LHCN-M2 (cell line): ENCODE results near the gene POTEJ. TPM values are rescaled to one million over a fixed set of nuclear protein-coding genes. Genes with fewer than 3 reads are reported as not detected.
"Not testable (repeated sequence)": the region's sequence is repeated elsewhere in the genome, so short reads cannot be mapped to it uniquely, and the experiment has no call there.

ENCODE experiments used
- DNase-seq: peaks from one replicate; pipeline ENCODE4 v3.0.0-alpha.2; 2012; ENCODE audit warnings: low read depth
- polyA plus RNA-seq: library from polyadenylated mRNA; unstranded; fragments of >200 nt; gene quantifications from one replicate; pipeline ENCODE4 v1.2.1, GENCODE V29; 2012; ENCODE audit warnings: missing spikeins
- total RNA-seq: library from RNA; depleted of rRNA; stranded (reverse); fragments of >200 nt; gene quantifications from 2 replicates; pipeline ENCODE4 v1.2.3, GENCODE V29; 2014; rRNA removed

The POTEJ gene
- total RNA-seq = not detected in 2 replicates
- polyA plus RNA-seq = 0.22 TPM

DNA sequence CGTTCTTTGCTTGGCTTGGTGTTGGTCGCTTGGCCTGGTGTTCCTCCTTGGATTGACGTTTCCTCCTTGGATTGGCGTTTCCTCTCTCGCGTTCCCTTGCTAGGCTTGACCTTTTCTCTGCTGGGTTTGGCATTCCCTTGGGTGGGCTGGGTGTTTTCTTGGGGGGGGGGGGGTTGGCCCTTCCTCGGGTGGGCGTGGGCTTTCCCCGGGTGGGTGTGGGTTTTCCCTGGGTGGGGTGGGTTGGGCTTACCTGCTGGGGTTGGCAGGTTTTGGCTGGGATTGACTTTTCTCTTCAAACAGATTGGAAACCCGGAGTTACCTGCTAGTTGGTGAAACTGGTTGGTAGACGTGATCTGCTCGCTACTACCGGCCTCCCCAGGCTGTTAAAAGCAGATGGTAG lies at the start of gene POTEJ:
Gene POTEJ, plus strand, starts transcription at position 301 of the 400 bp plus-strand sequence. Its CDS starts 93 bp downstream, at position 394.
- not testable (repeated sequence) for DNase-seq

DNA sequence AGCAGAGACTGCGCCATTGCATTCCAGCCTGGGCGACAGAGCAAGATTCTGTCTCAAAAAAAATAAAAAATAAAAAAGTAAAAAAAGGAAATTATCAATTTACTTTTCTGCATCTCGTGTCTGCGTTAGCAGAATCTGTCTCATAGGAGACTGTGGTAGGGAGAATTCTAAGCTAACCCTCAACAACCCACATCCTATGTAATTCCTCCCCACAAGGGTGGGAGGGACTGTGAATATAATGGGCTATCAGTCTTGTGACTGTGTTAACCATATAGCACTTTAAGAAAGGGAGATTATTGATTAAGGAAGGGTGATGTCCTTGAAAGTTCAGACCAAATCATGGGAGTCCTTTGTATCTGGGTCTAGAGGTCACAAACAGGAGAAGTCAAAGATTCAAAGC lies 45.1 kb upstream of the POTEJ start:
- not testable (repeated sequence) for DNase-seq

DNA sequence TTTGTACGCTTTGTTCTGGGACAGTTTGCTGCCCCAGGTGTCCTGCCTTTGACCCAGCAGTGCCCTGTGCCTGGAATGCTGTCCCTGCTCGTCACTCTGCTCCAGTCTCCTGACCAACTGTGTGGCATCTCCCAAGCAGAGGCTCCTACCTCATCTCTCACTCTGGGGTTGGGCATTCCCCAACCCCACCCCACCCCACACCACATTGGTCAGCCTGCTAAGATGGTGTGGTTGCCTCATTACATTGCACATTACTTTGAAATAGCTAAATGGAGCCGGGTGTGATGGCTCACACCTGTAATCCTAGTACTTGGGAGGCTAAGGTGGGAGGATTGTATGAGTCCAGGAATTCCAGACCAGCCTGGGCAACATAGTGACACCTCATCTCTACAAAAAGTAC lies 39.3 kb upstream of the POTEJ start:
- DNase-seq = not testable (repeated sequence)

DNA sequence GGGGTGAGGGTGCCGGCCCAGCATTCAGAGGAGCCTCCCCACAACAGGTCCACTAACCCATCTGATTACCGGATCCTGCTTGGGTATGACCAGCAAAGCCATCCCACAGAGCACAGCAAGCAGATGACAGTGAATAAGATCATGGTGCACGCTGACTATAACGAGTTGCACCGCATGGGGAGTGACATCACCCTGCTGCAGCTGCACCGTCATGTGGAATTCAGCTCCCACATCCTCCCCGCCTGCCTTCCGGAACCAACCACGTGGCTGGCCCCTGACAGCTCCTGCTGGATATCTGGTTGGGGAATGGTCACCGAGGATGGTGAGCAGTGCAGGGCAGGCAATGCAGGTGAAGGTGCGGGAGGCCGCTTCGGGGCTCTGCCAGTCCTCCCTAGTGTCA lies 37.0 kb upstream of the POTEJ start:
- DNase-seq = not testable (repeated sequence)

DNA sequence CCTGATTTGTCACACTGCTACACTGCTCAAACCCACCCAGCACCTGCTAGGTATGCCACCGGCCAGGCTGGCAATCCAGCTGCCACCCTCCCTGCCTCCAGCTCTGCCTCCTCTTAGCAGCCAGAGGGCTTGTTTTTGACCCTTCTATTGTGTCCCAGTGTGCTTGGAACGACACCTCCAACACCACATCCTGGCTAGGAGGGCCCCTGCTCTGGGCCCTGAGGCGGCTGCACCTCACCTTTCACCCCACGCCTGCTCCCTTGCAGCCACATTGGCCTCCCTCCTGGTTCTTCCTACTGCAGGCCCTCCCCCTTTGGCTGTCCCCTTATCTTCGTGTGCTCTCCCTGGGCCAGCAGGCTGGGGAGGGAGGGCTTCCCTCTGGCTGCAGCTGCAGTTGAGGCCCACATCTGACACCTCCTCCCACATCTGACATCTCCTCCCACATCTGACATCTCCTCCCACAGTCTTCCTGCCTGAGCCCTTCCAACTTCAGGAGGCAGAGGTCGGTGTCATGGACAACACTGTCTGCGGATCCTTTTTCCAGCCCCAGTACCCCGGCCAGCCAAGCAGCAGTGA lies 34.9 kb upstream of the POTEJ start:
- DNase-seq = not testable (repeated sequence)

DNA sequence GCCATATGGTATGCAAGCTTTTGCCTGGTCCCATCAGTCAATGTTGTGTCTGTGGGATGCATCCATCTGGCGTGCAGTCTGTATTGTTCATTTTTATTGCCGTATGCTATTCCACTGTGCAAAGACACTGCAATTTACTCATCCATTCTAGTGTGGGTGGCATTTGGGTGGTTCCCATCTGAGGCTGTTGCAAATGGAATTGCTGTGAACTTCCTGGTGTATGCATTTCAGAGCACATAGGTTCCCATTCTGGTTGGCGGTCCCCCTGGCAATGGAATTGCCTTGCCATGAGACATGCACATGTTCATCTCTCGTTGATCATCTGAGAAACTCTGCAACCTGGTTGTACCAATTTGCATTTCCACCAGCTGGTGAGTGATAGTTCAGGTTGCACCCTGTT lies 33.7 kb upstream of the POTEJ start:
- not testable (repeated sequence) for DNase-seq

DNA sequence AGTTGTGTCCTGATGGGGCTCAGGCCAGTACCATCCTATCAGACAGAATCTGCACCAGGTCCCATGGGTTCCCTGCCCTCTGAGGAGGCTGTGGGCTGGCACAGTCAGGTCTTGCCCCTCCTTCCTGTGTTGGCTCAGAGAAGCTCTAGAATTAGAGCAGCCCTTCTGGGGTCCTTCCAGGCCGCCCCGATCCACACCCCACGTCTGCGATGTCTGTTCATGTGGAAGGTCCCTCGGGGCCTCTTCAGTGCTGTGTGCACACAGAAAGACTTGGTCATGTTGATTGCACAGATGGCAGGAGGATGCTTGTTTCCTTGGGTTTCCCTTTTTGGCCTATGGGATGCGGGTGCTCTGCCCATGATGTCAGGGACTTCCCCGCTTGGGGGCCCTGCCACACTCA lies 32.1 kb upstream of the POTEJ start:
- DNase-seq = not testable (repeated sequence)

DNA sequence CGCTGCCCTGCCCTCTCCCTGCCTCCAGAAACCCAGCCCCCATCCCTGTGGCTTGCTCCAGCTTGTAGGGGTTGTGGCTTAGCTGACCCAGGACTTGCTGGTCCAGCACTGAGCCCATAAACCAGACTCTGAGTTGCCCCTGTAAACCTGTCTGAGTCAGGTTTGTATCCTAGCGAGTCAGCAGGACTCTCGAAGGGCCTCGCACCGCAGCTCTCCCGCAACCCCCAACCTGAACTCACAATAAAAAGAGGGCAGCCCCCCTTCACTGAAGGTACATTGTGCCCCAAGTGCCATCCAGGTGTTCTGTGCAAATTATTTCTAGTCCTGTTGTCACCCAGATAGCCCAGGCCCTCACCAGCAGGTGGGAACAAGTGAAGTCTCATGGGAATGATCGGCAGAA lies 29.7 kb upstream of the POTEJ start:
- DNase-seq = not testable (repeated sequence)

DNA sequence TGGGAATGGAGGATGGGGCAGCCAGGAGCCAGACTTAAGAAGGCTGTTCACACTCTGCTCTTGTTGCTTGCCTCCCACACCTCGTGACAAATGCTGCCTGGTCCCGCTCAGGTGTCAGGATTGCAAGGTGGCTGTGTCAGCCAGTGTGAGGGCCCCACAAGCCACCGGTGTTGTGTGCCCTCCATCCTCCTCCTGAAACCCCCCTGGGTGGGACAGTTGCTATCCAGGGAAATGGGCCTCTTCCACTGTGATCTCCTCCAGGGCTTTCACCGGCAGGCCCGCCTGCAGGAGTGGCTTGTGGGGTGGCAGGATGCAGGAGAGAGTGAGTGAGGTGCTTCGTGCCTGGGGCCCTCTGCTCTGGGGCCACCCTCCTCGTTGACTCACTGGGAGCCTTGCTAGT lies 28.3 kb upstream of the POTEJ start:
- not testable (repeated sequence) for DNase-seq

DNA sequence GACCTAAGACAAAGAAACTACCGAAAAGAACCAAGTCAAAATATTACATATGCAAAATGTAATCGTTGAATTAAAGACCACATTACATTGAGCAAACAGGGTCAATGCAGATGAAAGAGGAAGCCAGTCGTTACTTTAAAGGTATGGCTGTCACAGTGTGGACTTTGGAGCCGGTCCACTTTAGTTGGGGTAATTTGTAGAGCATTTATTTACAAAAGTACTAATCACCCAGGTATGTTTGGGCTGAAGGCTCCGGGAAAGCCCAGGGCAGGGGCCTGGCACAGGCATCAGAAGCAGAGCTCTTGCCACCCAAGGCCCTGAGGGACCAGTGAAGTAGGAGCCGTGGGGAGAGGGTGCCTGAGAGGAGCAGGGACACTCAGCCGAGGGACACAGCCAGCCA lies 27.7 kb upstream of the POTEJ start:
- not testable (repeated sequence) for DNase-seq

DNA sequence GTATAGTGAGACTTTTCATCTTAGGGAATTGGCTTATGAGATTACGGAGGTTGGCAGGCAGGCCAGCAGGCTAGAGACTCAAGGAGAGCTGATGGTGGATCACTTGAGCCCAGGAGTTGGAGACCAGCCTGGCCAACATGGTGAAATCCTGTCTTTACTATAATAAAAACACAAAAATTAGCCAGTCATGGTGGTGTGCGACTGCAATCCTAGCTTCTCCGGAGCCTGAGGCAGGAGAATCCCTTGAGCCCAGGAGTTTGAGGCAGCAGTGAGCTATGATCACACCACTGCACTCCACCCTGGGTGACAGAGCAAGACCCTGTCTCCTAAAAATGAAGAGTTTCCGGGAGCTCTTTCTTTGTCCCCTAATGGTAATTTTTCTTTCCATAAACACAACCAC lies 26.5 kb upstream of the POTEJ start:
- DNase-seq = not testable (repeated sequence)

DNA sequence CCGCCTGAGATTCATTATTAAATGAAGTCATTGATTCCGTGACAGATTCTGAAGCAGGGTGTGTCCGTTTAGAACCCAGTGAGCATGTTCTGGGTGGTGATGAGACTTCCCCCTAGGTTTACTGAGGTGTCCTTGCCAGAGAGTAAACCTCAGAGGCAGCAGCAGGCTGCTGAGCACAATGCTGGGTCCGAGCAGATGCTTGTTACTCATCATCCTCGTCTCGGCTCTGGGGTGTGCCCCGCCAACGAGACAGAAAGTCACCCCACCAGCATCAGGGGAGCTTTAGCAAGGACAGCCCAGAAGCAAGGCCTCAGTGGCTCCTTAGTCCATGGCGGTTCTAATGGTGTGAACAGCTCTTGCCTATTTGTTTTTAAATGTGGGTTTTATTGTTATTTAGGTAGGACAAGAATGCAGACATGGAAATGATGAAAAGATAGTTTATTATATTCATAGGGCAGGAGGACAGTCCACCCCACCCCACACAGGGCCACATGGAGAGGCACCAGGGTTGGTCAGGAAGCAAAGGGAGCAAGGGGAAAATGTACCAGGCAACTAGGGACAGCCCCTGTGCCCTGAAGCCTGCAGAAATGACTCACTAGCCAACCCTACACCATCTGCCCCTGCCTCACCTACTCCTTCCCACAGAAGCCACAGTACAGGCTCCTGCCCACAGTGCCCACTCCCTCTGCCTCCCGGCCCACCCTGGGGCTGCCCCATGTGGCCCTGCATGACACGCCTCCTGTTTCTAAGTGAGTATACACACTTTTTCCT lies 22.4 kb upstream of the POTEJ start:
- DNase-seq = not testable (repeated sequence)

DNA sequence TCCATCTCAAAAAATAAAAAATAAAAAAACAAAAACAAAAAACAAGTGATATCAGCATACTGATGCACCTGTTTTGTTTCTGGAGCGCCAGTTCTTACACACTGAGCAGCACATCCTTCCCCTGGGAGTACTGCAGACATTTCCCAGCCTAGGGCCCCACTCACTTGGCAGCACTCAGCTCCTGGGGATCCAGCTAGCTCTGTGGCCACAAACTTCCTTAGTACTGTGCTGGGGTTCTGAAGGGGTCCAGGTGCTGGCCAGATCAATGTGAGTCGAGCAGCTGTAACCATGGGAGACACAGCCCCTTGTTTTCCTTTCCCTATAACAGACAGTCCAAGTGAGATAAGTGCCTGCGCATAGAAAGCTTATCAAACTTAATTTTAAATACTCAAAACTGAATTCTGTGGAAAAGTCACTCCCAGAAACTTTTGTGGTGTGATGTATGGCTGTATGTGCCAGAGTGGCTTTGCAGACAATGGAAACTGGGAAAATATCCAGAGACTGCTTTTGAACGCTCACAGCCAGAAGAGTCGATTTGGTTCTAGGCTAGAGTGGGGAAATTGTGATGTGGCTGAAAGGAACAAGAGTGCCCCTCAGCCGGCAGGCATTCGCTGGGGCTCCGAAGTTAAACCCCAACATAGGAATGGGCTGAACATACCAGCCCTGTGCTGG lies 20.9 kb upstream of the POTEJ start:
- DNase-seq = not testable (repeated sequence)

DNA sequence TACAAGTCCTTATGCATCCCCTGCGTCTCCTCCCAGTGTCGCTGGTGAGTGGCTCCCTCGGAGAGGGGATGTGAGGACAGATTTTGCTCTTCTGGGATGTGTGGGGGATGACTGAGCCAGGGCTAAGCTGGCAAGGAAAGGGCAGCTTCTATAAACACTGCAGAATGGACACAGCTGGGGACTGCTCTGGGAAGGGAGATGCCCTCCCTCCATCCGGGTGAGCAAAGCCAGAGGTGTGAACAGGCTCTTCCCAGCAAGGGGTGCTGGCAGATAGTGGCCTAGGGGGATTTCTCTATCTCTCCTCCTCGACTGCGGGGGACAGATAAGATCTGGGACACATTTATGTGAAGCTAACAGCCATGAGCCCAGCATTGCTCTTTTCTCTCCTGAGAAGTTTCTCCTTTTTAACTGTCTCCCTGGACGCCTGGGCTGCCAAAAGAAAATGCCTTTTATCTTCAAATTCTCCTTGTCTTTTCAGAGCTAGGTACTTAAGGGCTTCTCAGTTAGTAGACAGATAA lies 20.3 kb upstream of the POTEJ start:
- not testable (repeated sequence) for DNase-seq

DNA sequence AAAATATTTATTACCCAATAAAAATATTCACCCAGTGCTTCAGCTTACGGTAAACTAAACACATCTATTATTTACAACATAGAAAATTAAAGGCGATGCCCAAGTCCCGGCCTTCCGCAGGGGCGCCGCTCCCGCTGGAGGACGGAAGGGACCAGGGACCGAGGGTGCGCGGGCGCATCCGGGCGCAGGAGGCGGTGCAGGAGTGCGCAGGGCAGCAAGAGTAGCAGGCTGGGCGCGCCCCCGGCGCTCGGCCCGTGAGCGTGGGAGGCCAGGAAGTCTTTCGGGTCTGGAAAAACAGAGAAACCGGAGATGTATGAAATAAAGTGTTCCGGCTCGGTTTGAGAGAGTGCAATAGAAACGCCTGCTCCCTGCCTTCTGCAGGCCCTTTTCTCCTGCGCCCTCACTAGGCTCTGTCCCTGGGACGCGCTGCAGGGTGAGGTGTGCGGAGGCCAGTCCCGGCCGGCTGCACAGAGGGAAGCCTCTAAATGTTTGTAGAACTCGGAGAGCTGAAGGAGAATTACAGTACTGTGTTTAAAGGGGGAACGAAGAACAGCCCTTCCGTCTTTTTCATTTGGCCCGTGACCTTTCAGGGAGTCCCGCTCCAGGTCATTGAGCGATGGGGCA lies 18.3 kb upstream of the POTEJ start:
- DNase-seq = not testable (repeated sequence)

DNA sequence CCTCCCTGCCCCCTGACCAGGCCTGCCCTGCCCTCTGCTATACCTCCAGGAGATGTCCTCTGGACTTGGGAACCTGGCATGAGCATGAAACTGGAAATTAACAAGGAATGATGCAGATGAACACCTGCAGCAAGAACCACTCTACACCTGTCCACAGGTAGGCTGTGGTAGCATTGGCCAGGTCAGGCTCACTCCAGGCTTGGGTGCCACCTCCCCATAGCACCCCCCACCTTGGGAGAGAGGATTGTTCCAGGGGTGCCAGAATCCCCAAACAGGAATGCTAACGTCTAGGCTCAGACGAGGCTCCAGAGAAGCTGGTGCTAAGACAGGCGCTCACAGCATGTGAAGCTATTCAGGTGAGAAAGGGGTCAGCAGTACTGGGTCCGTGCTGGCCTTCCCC lies 17.2 kb upstream of the POTEJ start:
- not testable (repeated sequence) for DNase-seq

DNA sequence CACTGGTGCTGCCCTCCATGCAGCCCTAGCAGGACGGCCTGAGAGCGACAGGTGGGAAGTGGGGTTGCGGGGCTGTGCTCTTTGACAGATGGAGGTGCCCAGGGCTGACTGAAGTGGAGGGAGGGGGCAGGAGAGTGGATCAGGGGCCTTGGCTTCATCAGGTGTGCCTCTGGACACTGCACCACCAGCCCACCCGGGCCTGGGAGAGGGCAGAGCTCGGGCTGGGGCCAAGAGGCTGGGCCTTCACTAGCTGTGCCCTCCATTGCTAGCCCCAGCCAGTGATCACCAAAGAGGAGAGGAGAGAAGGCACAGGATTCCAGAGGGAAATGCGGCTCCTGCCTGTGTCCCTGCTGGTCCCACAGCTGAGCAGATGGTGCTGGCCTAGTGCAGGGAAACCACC lies 14.5 kb upstream of the POTEJ start:
- DNase-seq = not testable (repeated sequence)

DNA sequence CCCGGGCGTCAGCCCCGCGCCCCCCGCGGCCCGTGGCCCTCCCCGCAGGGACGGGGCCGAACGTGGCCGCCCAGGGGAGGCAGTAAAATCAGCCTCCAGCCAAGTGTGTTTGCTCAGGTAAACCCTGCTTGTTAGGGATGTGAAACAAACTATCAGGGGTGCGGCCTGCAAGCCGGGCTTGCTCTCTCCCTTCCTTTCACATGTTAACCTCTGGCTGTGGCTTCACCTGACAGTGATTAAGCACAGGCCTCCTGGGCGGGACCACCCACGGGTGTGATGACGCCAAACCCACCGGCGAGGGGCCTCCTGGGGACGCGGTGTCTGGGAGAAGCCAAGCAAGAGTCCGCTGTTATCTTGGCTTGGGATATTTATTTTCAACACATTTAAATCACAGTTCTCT lies 13.2 kb upstream of the POTEJ start:
- DNase-seq = not testable (repeated sequence)

DNA sequence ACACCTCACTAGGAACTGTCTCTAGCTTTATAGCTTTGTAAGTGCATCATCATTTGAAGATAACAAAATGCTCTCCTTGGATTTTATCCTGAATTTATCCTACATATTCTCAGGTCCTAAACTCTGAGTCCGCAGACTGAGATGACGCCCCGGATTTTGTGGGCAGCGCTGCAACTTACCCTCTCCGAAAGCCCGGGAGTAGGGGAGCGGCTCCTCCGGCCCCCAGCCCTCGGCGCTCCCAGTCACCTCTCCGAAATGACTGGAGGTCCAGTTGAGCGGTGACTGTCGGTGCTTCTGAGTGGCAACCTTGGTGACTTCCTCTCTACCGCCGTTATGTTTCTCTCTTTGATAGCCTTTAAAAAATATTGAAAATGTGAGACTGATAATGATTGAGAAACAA lies 12.8 kb upstream of the POTEJ start:
- not testable (repeated sequence) for DNase-seq

DNA sequence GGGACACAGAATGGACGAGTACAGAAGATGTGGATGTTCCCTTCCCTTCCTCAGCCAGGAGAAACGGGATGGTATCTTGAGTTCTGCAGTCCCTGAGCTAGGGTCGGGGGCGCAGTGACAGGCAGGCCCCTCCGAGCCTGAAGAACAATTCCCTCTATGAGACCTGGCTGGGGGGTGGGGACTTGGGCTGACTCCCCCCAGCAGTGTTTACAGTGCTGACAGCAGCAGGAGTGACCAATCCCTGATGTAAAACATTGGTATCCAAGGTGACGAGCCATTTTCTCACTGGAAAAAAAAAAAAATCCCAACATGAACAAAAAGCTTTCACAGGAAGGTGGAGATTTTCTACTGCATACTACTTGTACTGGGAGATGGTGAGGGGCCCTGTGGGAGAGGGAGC lies 11.8 kb upstream of the POTEJ start, which contains the start of gene CFC1:
Gene CFC1, minus strand, starts transcription at position 183 of the 400 bp plus-strand sequence. CDS start 288 bp downstream, outside the sequence.
- DNase-seq = not testable (repeated sequence)

DNA sequence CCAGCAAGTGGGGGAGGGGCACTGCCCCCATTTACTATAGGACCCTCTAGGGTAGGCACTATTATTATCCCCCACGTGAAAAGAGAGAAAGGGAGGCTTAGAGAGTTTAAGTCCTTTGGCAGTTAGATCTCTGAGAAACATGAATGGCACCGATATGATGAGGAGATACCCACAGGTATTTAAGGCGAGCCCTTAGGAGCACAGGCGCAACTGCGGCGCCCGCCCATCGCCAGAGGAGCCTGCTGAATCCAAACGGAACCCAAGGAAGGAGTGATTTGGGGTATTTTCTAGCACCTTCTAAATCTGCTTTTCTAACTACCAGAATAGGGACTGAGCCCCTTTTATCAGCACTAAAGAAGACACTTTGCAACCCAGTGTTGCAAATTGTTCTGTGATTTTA lies 11.3 kb upstream of the POTEJ start:
- DNase-seq = not testable (repeated sequence)
